ENCODE measurements around the gene PRCD.
"Not testable (repeated sequence)": the region's sequence is repeated elsewhere in the genome, so short reads cannot be mapped to it uniquely, and the experiment has no call there.

Gene PRCD

DNA sequence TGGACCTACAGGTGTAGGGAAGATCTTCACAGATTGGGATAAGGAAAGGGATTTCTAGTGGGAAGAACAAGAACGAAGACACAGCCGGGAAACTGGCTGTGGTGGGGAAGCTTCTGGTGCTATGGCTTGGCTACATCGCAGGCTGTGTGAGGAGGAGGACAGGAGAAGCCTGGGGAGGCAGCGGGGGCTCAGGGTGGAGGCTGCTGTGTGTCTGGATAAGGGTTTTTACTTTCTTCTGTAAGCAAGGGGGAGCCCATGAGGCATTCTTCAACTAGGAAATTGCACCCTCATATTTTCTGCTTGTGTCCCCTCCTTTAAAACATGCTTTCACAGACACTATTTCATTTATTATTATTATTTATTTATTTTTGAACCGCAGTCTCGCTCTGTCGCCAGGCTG lies 35.7 kb upstream of the PRCD start:
- no peak for DNase-seq (ENCODE audit: low spot score)

- DNase-seq (ENCODE audit: low spot score), result peak; percentile 85
These were observed 33.2 kb upstream of the PRCD start for GRCh38 chr17:76506408-76507345.

DNA sequence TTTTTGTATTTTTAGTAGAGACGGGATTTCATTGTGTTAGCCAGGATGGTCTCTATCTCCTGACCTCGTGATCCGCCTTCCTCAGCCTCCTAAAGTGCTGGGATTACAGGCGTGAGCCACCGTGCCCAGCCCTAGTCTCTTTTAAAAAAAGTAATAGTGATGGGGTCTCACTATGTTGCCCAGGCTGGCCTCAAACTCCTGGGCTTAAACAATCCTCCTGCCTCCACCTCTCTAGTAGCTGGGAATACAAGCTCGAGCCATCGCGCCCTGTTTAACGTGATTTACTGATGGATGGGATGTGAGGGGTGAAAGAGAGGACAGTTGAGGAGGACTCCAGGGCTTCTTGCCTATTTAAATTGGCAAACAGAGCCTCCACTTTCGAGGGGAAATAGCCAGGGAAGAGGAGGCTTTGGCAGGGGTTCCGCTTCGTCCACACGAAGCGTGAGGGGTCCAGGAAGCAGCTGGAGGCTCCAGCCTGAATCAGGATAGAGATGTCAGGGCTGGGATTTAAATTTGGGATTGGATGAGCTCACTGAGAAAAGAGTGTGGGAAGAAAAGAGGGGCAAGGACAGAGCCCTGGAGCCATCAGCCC lies 31.3 kb upstream of the PRCD start:
- not testable (repeated sequence) for DNase-seq (ENCODE audit: low spot score)

- no peak for DNase-seq (ENCODE audit: low spot score)
These were observed 29.0 kb upstream of the PRCD start for GRCh38 chr17:76510831-76511244.

- no peak for DNase-seq (ENCODE audit: low spot score)
These were observed 28.0 kb upstream of the PRCD start for GRCh38 chr17:76511668-76512365.

DNA sequence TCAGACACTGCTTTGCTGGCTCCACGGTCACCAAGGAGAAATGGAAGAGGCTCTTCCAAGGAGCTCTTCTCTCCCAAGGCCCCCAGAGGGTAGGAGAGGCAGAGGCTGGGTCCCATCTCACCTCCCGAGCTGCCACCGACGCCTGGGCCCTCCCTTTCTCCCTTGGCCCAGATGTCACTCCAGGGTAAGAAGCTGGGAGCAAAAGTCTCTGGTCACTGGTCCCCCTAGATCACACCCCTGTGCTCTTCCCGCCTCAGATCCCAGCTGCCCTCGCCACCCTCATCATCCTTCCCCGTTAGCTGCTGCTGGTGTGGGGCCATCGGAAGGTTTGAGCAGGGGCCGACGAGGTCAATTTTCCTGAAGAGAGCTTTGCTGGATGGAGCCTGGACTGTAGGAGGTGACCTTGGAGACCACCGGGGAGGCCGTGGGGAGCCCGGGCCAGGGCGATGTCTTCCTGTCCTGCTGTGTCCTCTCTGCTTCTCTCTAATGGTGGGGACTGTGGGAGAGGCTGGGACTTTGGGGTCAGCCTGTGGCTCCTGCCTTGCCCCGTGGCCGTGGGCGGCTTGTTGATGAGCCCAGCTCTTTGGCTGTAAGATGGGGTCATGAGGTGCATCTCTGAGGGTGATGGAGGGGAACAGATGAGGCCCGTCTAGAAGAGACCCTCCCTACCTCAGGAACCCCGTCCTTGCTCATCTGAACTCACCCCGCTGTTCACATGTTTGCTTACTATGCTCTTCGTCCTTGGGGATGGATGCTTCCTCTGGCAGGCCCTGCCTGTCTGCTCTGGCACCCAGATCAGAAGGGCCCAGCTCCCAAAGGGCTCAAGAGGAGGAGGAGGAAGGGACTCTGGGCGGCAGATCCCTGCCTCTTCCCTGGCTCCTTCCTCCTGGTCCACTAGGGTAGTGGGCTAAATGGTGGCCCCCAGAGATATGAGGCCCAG lies 27.2 kb upstream of the PRCD start:
- DNase-seq (ENCODE audit: low spot score), result no peak

GRCh38 chr17:76513306-76513692 lies 26.5 kb upstream of the PRCD start:
- no peak for DNase-seq (ENCODE audit: low spot score)

- not testable (repeated sequence) for DNase-seq (ENCODE audit: low spot score)
These were observed 25.5 kb upstream of the PRCD start for GRCh38 chr17:76514355-76514754.

DNA sequence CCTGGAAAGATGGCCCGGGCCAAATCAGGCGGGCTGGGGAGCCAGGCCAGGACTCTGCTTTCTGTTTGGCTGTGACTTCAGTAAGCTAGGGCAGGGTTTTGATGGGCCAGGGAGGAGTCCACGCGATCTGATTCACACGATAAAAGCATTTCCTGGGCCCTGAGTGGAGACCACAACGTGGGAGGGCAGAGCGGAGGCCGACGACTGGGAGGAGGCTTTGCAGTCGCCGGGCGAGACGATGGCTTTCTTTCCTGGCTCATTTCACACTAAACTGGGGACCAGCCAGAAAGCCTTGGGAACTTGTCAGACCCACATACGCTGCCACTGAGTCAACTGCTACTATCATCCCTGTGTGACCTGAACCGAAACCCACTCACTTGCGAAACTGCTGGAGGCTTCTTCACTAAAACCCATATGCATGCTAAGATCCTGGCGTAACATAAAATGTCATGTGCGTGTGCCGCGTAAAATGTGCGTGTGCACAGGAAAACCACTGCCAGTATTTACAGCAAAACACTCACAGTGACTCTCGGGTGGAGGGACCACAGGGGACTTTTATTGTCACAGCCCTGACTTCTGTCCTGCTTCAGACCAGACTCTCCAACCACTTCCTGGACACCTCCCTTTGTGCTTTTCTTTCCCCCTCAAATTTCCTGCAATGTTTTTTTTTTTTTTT lies 24.4 kb upstream of the PRCD start:
- DNase-seq (ENCODE audit: low spot score), result no peak

GRCh38 chr17:76517638-76518038 lies 22.2 kb upstream of the PRCD start:
- DNase-seq (ENCODE audit: low spot score), result no peak

- DNase-seq (ENCODE audit: low spot score), result no peak
These were observed 20.5 kb upstream of the PRCD start for GRCh38 chr17:76519048-76519966.

GRCh38 chr17:76521262-76521661 lies 18.6 kb upstream of the PRCD start:
- no peak for DNase-seq (ENCODE audit: low spot score)

- DNase-seq (ENCODE audit: low spot score), result not testable (repeated sequence)
These were observed 18.2 kb upstream of the PRCD start for GRCh38 chr17:76521683-76522082.

- DNase-seq (ENCODE audit: low spot score), result peak; percentile 75
These were observed 16.5 kb upstream of the PRCD start for GRCh38 chr17:76523084-76524037.

DNA sequence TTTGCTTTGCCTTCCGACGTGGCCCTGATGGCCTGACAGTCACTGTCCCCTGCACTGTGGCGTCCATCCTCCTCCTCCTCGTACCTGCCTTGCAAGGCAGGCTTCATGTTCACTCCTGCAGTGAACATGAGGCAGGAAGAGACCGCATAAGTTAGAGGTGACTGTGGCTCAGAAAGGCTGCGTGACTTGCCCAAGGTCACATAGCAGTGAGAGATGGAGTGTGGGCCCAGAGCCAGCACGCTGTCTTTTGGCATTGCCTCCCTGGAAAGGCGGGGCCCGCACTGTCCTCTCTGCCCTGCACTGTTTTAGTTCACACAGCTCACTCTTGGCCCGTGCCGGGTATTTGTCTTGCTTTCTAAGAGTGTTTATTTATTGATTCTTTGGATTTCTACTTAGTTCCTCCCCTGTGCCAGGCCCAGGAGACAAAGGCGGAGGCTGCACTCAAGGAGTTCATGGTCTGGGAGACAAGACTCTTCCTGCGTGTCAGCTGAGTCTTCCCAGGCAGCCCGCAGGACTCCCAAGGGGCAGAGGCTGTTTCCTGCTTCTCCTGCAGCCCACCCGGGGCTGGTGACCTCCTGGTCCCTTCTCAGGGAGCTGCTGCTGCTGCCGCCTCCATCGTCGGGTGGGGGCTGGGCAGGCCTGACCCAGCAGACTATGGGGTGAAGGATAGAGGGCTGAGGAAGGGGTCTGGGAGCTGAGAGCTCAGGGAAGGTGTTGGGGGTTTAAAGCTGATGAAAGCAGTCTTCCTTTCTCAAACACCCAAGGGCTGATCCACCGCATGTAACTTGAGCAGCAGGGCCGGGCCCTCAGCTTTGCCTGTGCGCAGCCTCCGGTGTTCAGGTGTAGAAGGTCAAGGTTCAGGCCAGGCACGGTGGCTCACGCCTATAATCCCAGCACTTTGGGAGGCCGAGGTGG lies 15.0 kb upstream of the PRCD start:
- DNase-seq (ENCODE audit: low spot score), result no peak

GRCh38 chr17:76525513-76525833 lies 14.4 kb upstream of the PRCD start:
- not testable (repeated sequence) for DNase-seq (ENCODE audit: low spot score)

- DNase-seq (ENCODE audit: low spot score), result not testable (repeated sequence)
These were observed 12.8 kb upstream of the PRCD start for GRCh38 chr17:76527016-76527415.
